Psoas muscle (tissue), 8 donors: ENCODE results near the gene CHST11. TPM values are rescaled to one million over a fixed set of nuclear protein-coding genes. Genes with fewer than 3 reads are reported as not detected.

Source experiments
- ATAC-seq, 4 donors: fragments of 200-7000 bp; cut with Tn5 transposase; one replicate each; pipeline ENCODE4 v1.9.1; 2020; ENCODE audit warnings: moderate library complexity in 3 of 4, mild to moderate bottlenecking in 2 of 4
- DNase-seq, 2 donors: peaks; one replicate each; pipeline ENCODE4 v3.0.0-alpha.2; 2020
- H3K27ac ChIP-seq: fragments of 200-600 bp; one replicate; pipeline ENCODE4 v1.8.0; 2022
- H3K27me3 ChIP-seq, 3 donors: fragments of 200-600 bp in 1 of 3; one replicate each; pipeline versions ENCODE4 v1.6.1 to v1.8.0; 2013 to 2022; ENCODE audit warnings: low read length in 2 of 3, mild to moderate bottlenecking in 2 of 3, moderate library complexity in 1 of 3; ENCODE audit not compliant: insufficient read depth in 3 of 3
- H3K36me3 ChIP-seq, 2 donors: fragments of 200-600 bp in 1 of 2; one replicate each; pipeline versions ENCODE4 v1.6.1 to v1.8.0; 2013 to 2022; ENCODE audit warnings: low read depth in 1 of 2, mild to moderate bottlenecking in 1 of 2, moderate library complexity in 1 of 2; ENCODE audit not compliant: insufficient read depth in 1 of 2
- H3K4me1 ChIP-seq: fragments of 200-600 bp; one replicate; pipeline ENCODE4 v1.8.0; 2022
- H3K4me3 ChIP-seq: fragments of 200-600 bp; one replicate; pipeline ENCODE4 v1.8.0; 2022; ENCODE audit warnings: mild to moderate bottlenecking
- H3K9me3 ChIP-seq: fragments of 200-600 bp; one replicate; pipeline ENCODE4 v1.8.0; 2022
- WGBS, 3 donors: extraction: QIAGEN DNeasy Blood & Tissue Kit; methylation state at CpG; one replicate each; pipeline versions ENCODE4 v1.1.6 to v1.1.7; 2013; 5-methylcytosine and 5-hydroxymethylcytosine counted together
- intact Hi-C, 2 donors: fragments of 100-400 bp; cut with DNase I; formaldehyde crosslinking; loops; one replicate each; pipeline versions ENCODE4 v1.11.0 to v1.14.2; 2022
- polyA plus RNA-seq, 3 donors: library from polyadenylated mRNA; stranded (reverse); fragments of 200-250 nt; gene quantifications; one replicate each; pipeline ENCODE4 v1.2.3, GENCODE V29; 2013
- total RNA-seq, 4 donors: library from RNA; stranded (reverse); fragmentation: NEBNext Ultra II Directional in 2 of 4; extraction: Animal tissue kit (Norgen Biotek cat#: 25700) in 2 of 4; gene quantifications; one replicate each; pipeline versions ENCODE4 v1.2.1 to v1.2.4, GENCODE V29; 2021 to 2023
- TF ChIP-seq, protein P1 (sequence below): fragments of 200-600 bp; IDR thresholded peaks from one replicate; pipeline ENCODE4 v1.8.0; 2022; ENCODE audit warnings: antibody characterized with exemption
- donor health status: healthy with polysubstance abuse.
- donor health status: DM: no; HTN: no; CAD: no; lungs with moderate emphysema.
- donor health status: Bipolar disorder and iron deficiency.
- donor health status: healthy.
- donor health status: DM: yes; HTN: yes; CAD: no.
- donor health status: DM: no; HTN: no; CAD: no.
- donor health status: DM: no; HTN: no; CAD: no.
- donor health status: DM: yes; HTN: yes; CAD: no.

CHST11 gene
- total and polyA plus RNA-seq, 7 donors: 0.52 to 1.6 (median 1.0) TPM

DNA sequence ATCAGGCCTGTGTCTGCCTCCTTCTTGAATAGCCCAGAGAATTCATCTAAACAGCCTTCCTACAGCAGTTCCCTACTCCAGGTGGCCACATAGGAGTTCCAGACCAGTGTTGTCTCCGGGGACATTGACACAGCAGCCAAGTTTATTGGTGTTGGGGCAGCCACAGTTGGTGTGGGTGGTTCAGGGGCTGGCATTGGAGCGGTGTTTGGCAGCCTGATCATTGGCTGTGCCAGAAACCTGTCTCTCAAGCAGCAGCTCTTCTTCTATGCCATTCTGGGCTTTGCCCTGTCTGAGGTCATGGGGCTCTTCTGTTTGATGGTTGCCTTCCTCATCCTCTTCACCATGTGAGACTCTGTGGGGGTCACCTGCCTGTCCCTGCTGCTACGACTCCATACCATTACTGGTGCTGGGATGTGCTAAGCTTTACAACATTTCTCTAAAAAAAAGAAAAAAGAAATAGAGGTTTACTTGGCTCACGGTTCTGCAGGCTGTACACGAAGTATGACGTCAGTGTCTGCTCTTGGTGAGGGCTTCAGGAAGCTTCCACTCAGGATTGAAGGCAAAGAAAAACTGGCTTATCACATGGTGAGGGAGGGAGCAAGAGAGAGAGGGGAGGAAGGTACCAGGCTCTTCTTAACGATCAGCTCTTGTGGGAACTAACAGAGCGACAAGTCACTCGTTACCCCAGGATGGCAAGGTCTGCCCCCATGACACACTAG is 57.5 kb downstream of the CHST11 start:
- H3K9me3 ChIP-seq: no peaks in the 10 kb centered on the region
- intact Hi-C loops: no loop called here
- H3K27ac ChIP-seq: no peak overlapping the region
- H3K36me3 ChIP-seq: no peaks in the 10 kb centered on the region
- 78 to 82% (median 79%) methylated on average over 9 of the region's 9 CpGs for WGBS, 3 donors
- ATAC-seq (no peak), DNase-seq (no peak)
- H3K4me1 ChIP-seq: no peaks in the 10 kb centered on the region
- H3K4me3 ChIP-seq: no peak overlapping the region
- TF ChIP-seq, protein P1, sequence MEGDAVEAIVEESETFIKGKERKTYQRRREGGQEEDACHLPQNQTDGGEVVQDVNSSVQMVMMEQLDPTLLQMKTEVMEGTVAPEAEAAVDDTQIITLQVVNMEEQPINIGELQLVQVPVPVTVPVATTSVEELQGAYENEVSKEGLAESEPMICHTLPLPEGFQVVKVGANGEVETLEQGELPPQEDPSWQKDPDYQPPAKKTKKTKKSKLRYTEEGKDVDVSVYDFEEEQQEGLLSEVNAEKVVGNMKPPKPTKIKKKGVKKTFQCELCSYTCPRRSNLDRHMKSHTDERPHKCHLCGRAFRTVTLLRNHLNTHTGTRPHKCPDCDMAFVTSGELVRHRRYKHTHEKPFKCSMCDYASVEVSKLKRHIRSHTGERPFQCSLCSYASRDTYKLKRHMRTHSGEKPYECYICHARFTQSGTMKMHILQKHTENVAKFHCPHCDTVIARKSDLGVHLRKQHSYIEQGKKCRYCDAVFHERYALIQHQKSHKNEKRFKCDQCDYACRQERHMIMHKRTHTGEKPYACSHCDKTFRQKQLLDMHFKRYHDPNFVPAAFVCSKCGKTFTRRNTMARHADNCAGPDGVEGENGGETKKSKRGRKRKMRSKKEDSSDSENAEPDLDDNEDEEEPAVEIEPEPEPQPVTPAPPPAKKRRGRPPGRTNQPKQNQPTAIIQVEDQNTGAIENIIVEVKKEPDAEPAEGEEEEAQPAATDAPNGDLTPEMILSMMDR: no peak
- H3K27me3 ChIP-seq: peaks cover 0 to 2% (median 0%) of the 10 kb centered on the region in 3 donors

DNA sequence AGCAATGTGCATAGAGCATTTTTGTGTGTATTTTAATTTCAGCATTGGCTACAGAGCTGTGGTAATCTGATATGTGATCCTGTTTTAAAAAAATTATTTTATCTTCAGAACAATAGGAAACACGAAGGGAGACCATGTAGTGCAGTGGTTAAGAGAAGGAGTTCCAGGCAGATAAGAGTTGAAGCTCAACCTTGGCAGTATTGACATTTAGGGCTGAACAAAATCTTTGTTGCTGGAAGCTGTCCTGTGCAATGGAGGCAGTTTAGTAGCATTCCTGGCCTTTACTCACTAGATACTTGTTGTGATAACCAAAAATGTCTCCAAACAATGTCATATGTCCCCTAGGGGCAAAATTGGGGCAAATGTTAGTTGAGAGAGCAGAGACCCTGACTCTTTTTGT is 59.2 kb downstream of the CHST11 start:
- intact Hi-C loops: no loop called here
- Histone ChIP-seq H3K27me3 (peaks cover 0 to 2% (median 0%) of the 10 kb centered on the region in 3 donors), H3K27ac (no peak overlapping the region), H3K4me3 (no peak overlapping the region), H3K36me3 (no peaks in the 10 kb centered on the region), H3K4me1 (no peaks in the 10 kb centered on the region), H3K9me3 (no peaks in the 10 kb centered on the region)
- WGBS, 3 donors: 35 to 47% (median 46%) methylated on average over 1 of the region's 1 CpG
- TF ChIP-seq, protein P1: no peak
- ATAC-seq (no peak), DNase-seq (no peak)

DNA sequence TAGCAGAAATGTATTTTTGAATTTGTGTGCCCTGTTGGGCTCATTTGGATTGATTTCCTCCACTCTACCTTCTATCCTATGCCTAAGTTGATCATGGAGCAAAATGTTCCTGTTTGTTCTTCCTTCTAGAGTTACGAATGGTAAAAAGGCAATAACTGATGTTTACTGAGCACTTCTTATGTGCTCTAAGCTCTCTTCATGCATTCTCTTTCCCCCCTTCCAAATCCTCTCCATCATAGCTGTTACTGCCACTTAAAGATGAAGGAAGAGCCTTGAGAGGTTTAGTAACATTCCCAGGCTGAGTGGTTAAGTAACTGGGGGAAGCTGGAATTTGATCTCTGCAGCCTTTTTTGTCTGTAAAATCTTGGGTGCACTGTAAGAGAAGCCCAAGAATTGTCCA is 60.1 kb downstream of the CHST11 start:
- peaks cover 0 to 2% (median 0%) of the 10 kb centered on the region in 3 donors for H3K27me3 ChIP-seq
- intact Hi-C loops: no loop called here
- H3K4me3 ChIP-seq: no peak overlapping the region
- DNase-seq (no peak), ATAC-seq (no peak)
- WGBS, 3 donors: 87 to 97% (median 97%) methylated on average over 1 of the region's 1 CpG
- H3K9me3 ChIP-seq: no peaks in the 10 kb centered on the region
- TF ChIP-seq, protein P1: no peak
- H3K27ac ChIP-seq: no peak overlapping the region
- no peaks in the 10 kb centered on the region for H3K36me3 ChIP-seq
- H3K4me1 ChIP-seq: no peaks in the 10 kb centered on the region

DNA sequence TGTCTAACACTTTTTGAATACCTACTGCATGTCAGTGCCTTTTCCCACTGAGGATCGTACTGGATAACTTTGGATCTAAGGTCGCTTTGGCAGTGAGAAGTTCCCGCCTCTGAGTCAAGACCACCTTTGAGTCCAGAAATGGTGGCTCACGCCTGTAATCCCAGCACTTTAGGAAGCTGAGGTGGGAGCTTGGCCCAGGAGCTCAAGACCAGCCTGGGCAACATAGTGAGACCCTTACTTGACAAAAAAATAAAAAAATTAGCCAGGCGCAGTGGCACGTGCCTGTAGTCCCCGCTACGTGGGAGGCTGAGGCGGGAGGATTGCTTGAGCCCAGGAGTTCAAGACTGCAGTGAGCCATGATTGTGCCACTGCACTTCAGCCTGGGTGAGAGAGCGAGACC is 61.1 kb downstream of the CHST11 start:
- Histone ChIP-seq H3K36me3 (no peaks in the 10 kb centered on the region), H3K27me3 (peaks cover 0 to 2% (median 0%) of the 10 kb centered on the region in 3 donors), H3K4me1 (no peaks in the 10 kb centered on the region), H3K4me3 (no peak overlapping the region), H3K27ac (no peak overlapping the region), H3K9me3 (no peaks in the 10 kb centered on the region)
- WGBS, 3 donors: 98% methylated on average over 10 of the region's 10 CpGs
- ATAC-seq: no peak
- TF ChIP-seq, protein P1: no peak
- intact Hi-C loops: no loop called here
- DNase-seq: no peak
